Cardiac muscle cell (in vitro differentiated cells and primary cell): ENCODE data around the gene ARHGEF10L. TPM values are rescaled to one million over a fixed set of nuclear protein-coding genes. Genes with fewer than 3 reads are reported as not detected.

Experiments used
- DNase-seq, 2 donors: peaks; one replicate each; pipeline versions ENCODE4 v3.0.0 to v3.0.0-alpha.2; 2010 to 2017; ENCODE audit warnings: low read depth in 1 of 2, low spot score in 1 of 2
- H3K27ac ChIP-seq: fragments of 200-600 bp; sonication (generic); 2 replicates; pipeline ENCODE4 v1.5.1; 2016
- H3K27me3 ChIP-seq: fragments of 200-600 bp; sonication (generic); 2 replicates; pipeline ENCODE4 v1.6.0; 2016; ENCODE audit warnings: control low read depth
- H3K36me3 ChIP-seq: fragments of 200-600 bp; sonication (generic); 2 replicates; pipeline ENCODE4 v1.5.1; 2016; ENCODE audit warnings: control low read depth
- H3K4me1 ChIP-seq: fragments of 200-600 bp; sonication (generic); 2 replicates; pipeline ENCODE4 v1.8.1; 2017; ENCODE audit warnings: low read depth, mild to moderate bottlenecking, mixed run types
- H3K4me3 ChIP-seq: fragments of 200-600 bp; sonication (generic); 2 replicates; pipeline ENCODE4 v1.5.1; 2016; ENCODE audit warnings: mild to moderate bottlenecking
- H3K9me3 ChIP-seq: fragments of 200-600 bp; sonication (generic); 2 replicates; pipeline ENCODE4 v1.5.1; 2017; ENCODE audit warnings: low read depth, mild to moderate bottlenecking, control low read depth
- polyA plus RNA-seq: library from polyadenylated mRNA; unstranded; fragments of >200 nt; fragmentation: Nextera tagmentation; extraction: Ambion mirVana; gene quantifications from 2 replicates; pipeline ENCODE4 v1.2.1, GENCODE V29; 2016
- total RNA-seq: library from RNA; depleted of rRNA; stranded (reverse); fragments of >200 nt; gene quantifications from 2 replicates; pipeline ENCODE4 v1.2.3, GENCODE V29; 2016
- TF ChIP-seq, protein P1 (sequence below): IDR thresholded peaks from 2 replicates; pipeline ENCODE4 v1.5.1; 2012; ENCODE audit warnings: low read depth, mild to moderate bottlenecking, low read length

Gene ARHGEF10L
- total and polyA plus RNA-seq, 2 experiments from 2014 or later = 32.3 to 55.4 TPM

DNA sequence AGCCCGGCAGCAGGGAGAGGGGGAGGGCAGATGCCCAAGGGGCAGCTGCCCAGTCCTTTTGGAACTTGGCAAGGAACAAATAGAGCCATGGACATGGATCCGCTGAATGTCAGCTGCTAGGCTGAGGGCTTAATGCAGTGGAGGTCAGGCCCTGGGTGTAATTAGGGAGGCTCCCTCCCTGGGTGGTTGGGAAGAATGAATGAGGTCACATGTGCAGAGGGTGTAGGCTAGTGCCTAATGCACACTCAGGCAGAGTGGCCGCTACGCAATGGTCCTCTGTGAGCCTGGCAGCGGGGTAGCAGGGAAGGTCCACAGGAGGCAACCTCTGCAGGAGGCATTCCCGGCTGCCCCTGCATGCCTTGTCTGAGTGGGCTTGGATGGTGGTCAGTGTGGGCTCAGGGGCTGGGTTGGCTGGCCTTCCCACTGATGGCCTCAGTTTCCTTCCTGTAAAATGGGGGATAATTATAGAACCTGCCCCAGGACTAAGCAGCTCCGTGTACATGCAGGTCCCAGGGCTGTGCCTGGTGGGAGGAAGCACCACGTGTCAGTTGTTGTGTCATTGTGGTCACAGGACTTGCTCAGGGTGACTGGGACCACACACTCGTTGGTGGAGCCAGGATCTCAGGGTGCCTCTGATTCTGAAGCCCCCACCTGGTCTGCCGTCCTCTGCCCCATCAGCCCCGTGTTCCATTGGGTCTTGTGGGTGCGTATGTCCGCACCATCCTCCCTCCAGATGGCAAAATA is 134.0 kb downstream of the ARHGEF10L start:
- H3K4me1 ChIP-seq = no peaks in the 10 kb centered on the region
- no peak for DNase-seq
- H3K4me3 ChIP-seq = no peak overlapping the region
- H3K27me3 ChIP-seq = no peaks in the 10 kb centered on the region
- no peaks in the 10 kb centered on the region for H3K9me3 ChIP-seq
- H3K36me3 ChIP-seq = peaks cover 2% of the 10 kb centered on the region
- no peak overlapping the region for H3K27ac ChIP-seq
- TF ChIP-seq, protein P1, sequence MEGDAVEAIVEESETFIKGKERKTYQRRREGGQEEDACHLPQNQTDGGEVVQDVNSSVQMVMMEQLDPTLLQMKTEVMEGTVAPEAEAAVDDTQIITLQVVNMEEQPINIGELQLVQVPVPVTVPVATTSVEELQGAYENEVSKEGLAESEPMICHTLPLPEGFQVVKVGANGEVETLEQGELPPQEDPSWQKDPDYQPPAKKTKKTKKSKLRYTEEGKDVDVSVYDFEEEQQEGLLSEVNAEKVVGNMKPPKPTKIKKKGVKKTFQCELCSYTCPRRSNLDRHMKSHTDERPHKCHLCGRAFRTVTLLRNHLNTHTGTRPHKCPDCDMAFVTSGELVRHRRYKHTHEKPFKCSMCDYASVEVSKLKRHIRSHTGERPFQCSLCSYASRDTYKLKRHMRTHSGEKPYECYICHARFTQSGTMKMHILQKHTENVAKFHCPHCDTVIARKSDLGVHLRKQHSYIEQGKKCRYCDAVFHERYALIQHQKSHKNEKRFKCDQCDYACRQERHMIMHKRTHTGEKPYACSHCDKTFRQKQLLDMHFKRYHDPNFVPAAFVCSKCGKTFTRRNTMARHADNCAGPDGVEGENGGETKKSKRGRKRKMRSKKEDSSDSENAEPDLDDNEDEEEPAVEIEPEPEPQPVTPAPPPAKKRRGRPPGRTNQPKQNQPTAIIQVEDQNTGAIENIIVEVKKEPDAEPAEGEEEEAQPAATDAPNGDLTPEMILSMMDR = no peak

DNA sequence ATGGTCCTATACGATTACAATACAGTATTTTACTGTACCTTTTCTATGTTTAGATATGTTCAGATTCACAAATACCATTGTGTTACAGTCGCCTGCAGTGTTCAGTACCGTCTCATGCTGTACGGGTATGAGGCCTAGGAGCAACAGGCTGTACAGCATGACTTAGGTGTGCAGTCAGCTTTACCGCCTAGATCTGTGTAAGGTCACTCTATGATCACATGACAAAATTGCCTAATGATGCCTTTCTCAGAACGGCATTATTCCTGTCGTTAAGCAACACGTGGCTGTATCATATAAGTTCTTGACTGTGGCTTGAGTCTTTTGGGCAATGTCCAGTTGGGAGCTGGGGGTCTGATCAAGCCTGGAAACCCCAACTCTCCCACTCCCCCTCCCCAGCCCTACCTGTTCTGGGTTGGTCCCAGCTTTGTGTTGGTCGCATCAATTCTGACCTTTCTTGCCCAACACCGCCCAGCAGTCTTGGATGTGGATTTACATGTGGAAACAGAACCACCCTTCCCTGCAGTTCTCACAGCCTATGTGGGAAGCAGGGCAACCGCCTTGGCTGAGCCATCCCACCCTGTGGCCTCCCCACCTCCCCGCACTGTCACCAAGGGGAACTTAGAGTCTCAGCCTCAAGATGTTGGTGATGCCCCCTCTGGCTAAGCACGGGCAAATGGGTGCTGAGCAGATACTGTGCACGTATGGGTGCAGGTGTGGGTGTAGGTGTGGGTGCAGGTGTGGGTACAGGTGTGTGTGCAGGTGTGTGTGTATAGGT is 135.4 kb downstream of the ARHGEF10L start:
- Histone ChIP-seq H3K27ac (no peak overlapping the region), H3K4me1 (peaks cover 10% of the 10 kb centered on the region), H3K36me3 (peaks cover 2% of the 10 kb centered on the region), H3K27me3 (no peaks in the 10 kb centered on the region), H3K4me3 (no peak overlapping the region), H3K9me3 (no peaks in the 10 kb centered on the region)
- TF ChIP-seq, protein P1 = no peak
- peak in 1 of 2 donors; percentile 25 for DNase-seq

- H3K4me3 ChIP-seq = no peak overlapping the region
- H3K4me1 ChIP-seq = peaks cover 10% of the 10 kb centered on the region
Observed at GRCh38 chr1:17675744-17676143, 136.2 kb downstream of the ARHGEF10L start.

GRCh38 chr1:17676387-17677060 is 137.0 kb downstream of the ARHGEF10L start:
- TF ChIP-seq, protein P1 = no peak
- H3K27ac ChIP-seq = no peak overlapping the region

More at GRCh38 chr1:17675744-17676143, 136.2 kb downstream of the ARHGEF10L start:
- H3K27me3 ChIP-seq = no peaks in the 10 kb centered on the region
- peak in 1 of 2 donors; percentile 21 for DNase-seq
- H3K36me3 ChIP-seq = no peaks in the 10 kb centered on the region
- TF ChIP-seq, protein P1 = no peak
- no peak overlapping the region for H3K27ac ChIP-seq
- no peaks in the 10 kb centered on the region for H3K9me3 ChIP-seq

GRCh38 chr1:17678011-17678410 is 138.5 kb downstream of the ARHGEF10L start:
- no peak for DNase-seq
- no peak overlapping the region for H3K27ac ChIP-seq
- no peaks in the 10 kb centered on the region for H3K36me3 ChIP-seq
- TF ChIP-seq, protein P1 = no peak
- H3K4me3 ChIP-seq = no peak overlapping the region
- H3K4me1 ChIP-seq = peaks cover 10% of the 10 kb centered on the region
- no peaks in the 10 kb centered on the region for H3K9me3 ChIP-seq
- H3K27me3 ChIP-seq = no peaks in the 10 kb centered on the region

More at GRCh38 chr1:17676387-17677060, 137.0 kb downstream of the ARHGEF10L start:
- H3K4me3 ChIP-seq = no peak overlapping the region
- H3K4me1 ChIP-seq = peaks cover 10% of the 10 kb centered on the region
- no peaks in the 10 kb centered on the region for H3K27me3 ChIP-seq
- H3K9me3 ChIP-seq = no peaks in the 10 kb centered on the region
- DNase-seq = no peak
- no peaks in the 10 kb centered on the region for H3K36me3 ChIP-seq
